Esophagus muscularis mucosa (tissue), 4 donors: ENCODE measurements around the gene PLXNC1.

Experiments
- CTCF ChIP-seq, 3 experiments: fragments of 200-600 bp in 2 of 3; fragments of 450-650 bp in 1 of 3; sonication (generic) in 2 of 3; IDR thresholded peaks; one replicate each; pipeline ENCODE4 v1.5.1; 2017 to 2019; ENCODE audit warnings: antibody characterized with exemption in 3 of 3, mild to moderate bottlenecking in 2 of 3, moderate library complexity in 1 of 3
- EP300 ChIP-seq: sonication (generic); formaldehyde crosslinking; IDR thresholded peaks from one replicate; pipeline ENCODE4 v1.6.1; 2017; ENCODE audit warnings: antibody characterized with exemption
- POLR2A ChIP-seq: fragments of 450-650 bp; IDR thresholded peaks from one replicate; pipeline ENCODE4 v1.6.1; 2017; ENCODE audit warnings: antibody characterized with exemption, moderate library complexity, mild to moderate bottlenecking, low read depth
- POLR2AphosphoS5 ChIP-seq, 2 donors: sonication (generic); formaldehyde crosslinking; IDR thresholded peaks; one replicate each; pipeline ENCODE4 v1.6.1; 2017; ENCODE audit warnings: antibody characterized with exemption in 2 of 2

GRCh38 chr12:94114166-94114565, 34.2 kb upstream of the PLXNC1 start:
- no peak for TF ChIP-seq POLR2A
- TF ChIP-seq CTCF (IDR thresholded peaks at IDR 0.05) = no peak
- TF ChIP-seq EP300 = no peak
- no peak for TF ChIP-seq POLR2AphosphoS5 (IDR thresholded peaks at IDR 0.05)
